ENCODE measurements around the gene F2RL1. TPM values are rescaled to one million over a fixed set of nuclear protein-coding genes. Genes with fewer than 3 reads are reported as not detected.

Gene F2RL1, protein sequence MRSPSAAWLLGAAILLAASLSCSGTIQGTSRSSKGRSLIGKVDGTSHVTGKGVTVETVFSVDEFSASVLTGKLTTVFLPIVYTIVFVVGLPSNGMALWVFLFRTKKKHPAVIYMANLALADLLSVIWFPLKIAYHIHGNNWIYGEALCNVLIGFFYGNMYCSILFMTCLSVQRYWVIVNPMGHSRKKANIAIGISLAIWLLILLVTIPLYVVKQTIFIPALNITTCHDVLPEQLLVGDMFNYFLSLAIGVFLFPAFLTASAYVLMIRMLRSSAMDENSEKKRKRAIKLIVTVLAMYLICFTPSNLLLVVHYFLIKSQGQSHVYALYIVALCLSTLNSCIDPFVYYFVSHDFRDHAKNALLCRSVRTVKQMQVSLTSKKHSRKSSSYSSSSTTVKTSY
- total RNA-seq (2016; rRNA removed; fragmentation: Illumina TruSeq; extraction: Trizol) = 6.3 and 9.9 TPM in 2 replicates
- total RNA-seq (2016; cell fraction: cytosol; rRNA removed; fragmentation: Illumina TruSeq; extraction: Trizol; ENCODE audit: low read depth) = 0.61 and 0.71 TPM in 2 replicates
- total RNA-seq (2016; cell fraction: insoluble cytoplasmic fraction; rRNA removed; fragmentation: Illumina TruSeq; extraction: Trizol) = 4.8 and 10.3 TPM in 2 replicates
- 1.6 and 1.9 TPM in 2 replicates for total RNA-seq (2016; cell fraction: membrane; rRNA removed; fragmentation: Illumina TruSeq; extraction: Trizol)
- 10.2 and 11.2 TPM in 2 replicates for total RNA-seq (2016; cell fraction: nucleus; rRNA removed; fragmentation: Illumina TruSeq; extraction: Trizol)
- polyA plus RNA-seq (2011; rRNA removed) = 23.0 TPM in 2 replicates
- 15.6 and 23.7 TPM in 2 replicates for polyA plus RNA-seq (2011; cell fraction: cytosol; rRNA removed)
- polyA plus RNA-seq (2011; cell fraction: nucleus; rRNA removed) = 3.3 and 3.7 TPM in 2 replicates
- 7.4 and 10.0 TPM in 2 replicates for polyA plus RNA-seq (2012)
- 0.38 and 0.44 TPM in 2 replicates for polyA plus RNA-seq (2016; cell fraction: cytosol; fragmentation: Illumina TruSeq; extraction: Trizol; ENCODE audit: low read depth)
- polyA plus RNA-seq (2016; cell fraction: insoluble cytoplasmic fraction; fragmentation: Illumina TruSeq; extraction: Trizol; ENCODE audit: low read depth) = 4.3 and 4.4 TPM in 2 replicates
- 0.86 and 1.0 TPM in 2 replicates for polyA plus RNA-seq (2016; cell fraction: membrane; fragmentation: Illumina TruSeq; extraction: Trizol; ENCODE audit: low read depth)
- 12.6 and 13.5 TPM in 2 replicates for polyA plus RNA-seq (2016; cell fraction: nucleus; fragmentation: Illumina TruSeq; extraction: Trizol; ENCODE audit: insufficient read depth, low read depth)
- polyA minus RNA-seq (2011; rRNA and poly(A)+ RNA removed; ENCODE audit: low replicate concordance) = 0.33 and 45.9 TPM in 2 replicates
- polyA minus RNA-seq (2011; cell fraction: cytosol; rRNA and poly(A)+ RNA removed) = 11.8 and 15.6 TPM in 2 replicates
- polyA minus RNA-seq (2011; cell fraction: nucleus; rRNA and poly(A)+ RNA removed) = 5.0 and 9.2 TPM in 2 replicates
- percentile 69 among the genes with signal in this experiment for Bru-seq, nascent RNA
- percentile 91 among the genes with signal in this experiment for BruChase-seq, experiment 1, labeled RNA remaining after a 6-hour chase
- percentile 82 among the genes with signal in this experiment for BruChase-seq, experiment 2, labeled RNA remaining after a 2-hour chase
- long read RNA-seq, experiment 1, transcript F2RL1-201 (2 exons, 2,914 nt) = major isoform, 12 of 12 reads
- long read RNA-seq, experiment 1, partial matches to known transcripts = 0 of 12 reads
- long read RNA-seq, experiment 1, other reads (novel, unspliced or antisense) = 0 of 12 reads
- long read RNA-seq, experiment 2, transcript F2RL1-201 (2 exons, 2,914 nt) = major isoform, 19 of 35 reads
- long read RNA-seq, experiment 2, partial matches to known transcripts = 0 of 35 reads
- long read RNA-seq, experiment 2, other reads (novel, unspliced or antisense) = 16 of 35 reads

- H2AFZ ChIP-seq (ENCODE audit: low read length) = peak within 1 kb of the TSS; percentile 8
- ChIA-PET POLR2A (interaction anchor here (0.8 to 3.6 kb wide), 6 partner anchors 12 to 80 kb away, joined by 3 to 44 read pairs (median 4); no protein-coding TSS in a partner anchor), CTCF (ENCODE audit: low intra/inter-chr PET ratio, low total read pairs) (no interaction called here)
- BruUV-seq (replicated peaks) = TSS peak; percentile 78
- peak; percentile 95 for ATAC-seq
- no peaks in the 10 kb centered on the region for H3K27me3 ChIP-seq (ENCODE audit: control insufficient read depth in 1 of 2, insufficient read depth in 2 of 2, low read length in 2 of 2)
- H3K9ac ChIP-seq (ENCODE audit: insufficient read depth, low read depth, low read length) = peak within 1 kb of the TSS; percentile 68
- in situ Hi-C loops (cut with HindIII; ENCODE audit: extremely low pct_ligation_motif_present, low pct_unique_long_range_greater_than_20kb) (no loop called here), intact Hi-C loops (cut with micrococcal nuclease; ENCODE audit: unreplicated experiment) (no loop called here)
- H4K20me1 ChIP-seq (ENCODE audit: insufficient read depth, low read length) = no peaks in the 10 kb centered on the region
- peak within 1 kb of the TSS; percentile 93 for H3K4me2 ChIP-seq (ENCODE audit: low read depth, low read length)
- peak within 1 kb of the TSS; percentile 77 to 84 (median 80) for H3K4me3 ChIP-seq (replicated peaks in 1 of 3; ENCODE audit: insufficient read depth in 1 of 3, low read depth in 2 of 3, low read length in 3 of 3)
- no peaks in the 10 kb centered on the region for H3K36me3 ChIP-seq (replicated peaks in 1 of 2; ENCODE audit: control insufficient read depth in 1 of 2, insufficient read depth in 2 of 2, low read length in 2 of 2)
- DNase-seq (ENCODE audit: low spot score) = peak; percentile 81
- H3K4me1 ChIP-seq (ENCODE audit: insufficient read depth, low read length) = peaks cover 37% of the 10 kb centered on the region
- H3K79me2 ChIP-seq (ENCODE audit: insufficient read depth, low read length) = peaks cover 2% of the 10 kb centered on the region
- no peak within 1 kb of the TSS for H3K27ac ChIP-seq (ENCODE audit: extremely low read length, insufficient read depth, low read length)
- no peaks in the 10 kb centered on the region for H3K9me3 ChIP-seq (ENCODE audit: low read length)
- 0% methylated on average over 5 of the region's 72 CpGs for WGBS (ENCODE audit: low lambda C conversion rate)
- FAIRE-seq = peak; percentile 66
- TF ChIP-seq GZF1 (CRISPR knock-in tag; IDR thresholded peaks at IDR 0.05) = no peak
- no peak for TF ChIP-seq ZNF432 (CRISPR knock-in tag; IDR thresholded peaks at IDR 0.05; ENCODE audit: borderline replicate concordance)
- TF ChIP-seq ZNF292 (CRISPR knock-in tag; IDR thresholded peaks at IDR 0.05; ENCODE audit: borderline replicate concordance, low read depth) = no peak
- no peak for TF ChIP-seq NCOA1 (CRISPR knock-in tag; IDR thresholded peaks at IDR 0.05)
- TF ChIP-seq ZNF407 (CRISPR knock-in tag; IDR thresholded peaks at IDR 0.05; ENCODE audit: not compliant biosample characterization) = peak; percentile 45
Measured at GRCh38 chr5:76818844-76819831, at the start of gene F2RL1. Gene F2RL1 (plus strand): TSS chr5:76819030. CDS start chr5:76819183, 153 bp downstream.

All from HepG2 (cell line).